Stimulated activated CD4-positive, alpha-beta T cell treated with anti-CD3 and anti-CD28 coated beads, TNF-alpha, amount 100 ng/mL, for 4 hours (primary cell): ENCODE results near the gene PCGF2.
A peak's percentile ranks its signal among the peaks of the same experiment; 100 is the strongest.

Experiments
- DNase-seq, 3 experiments: peaks; one replicate each; pipeline ENCODE4 v3.0.0-alpha.2; 2020; ENCODE audit warnings: low read depth in 3 of 3

The PCGF2 gene

GRCh38 chr17:38703742-38704605 lies 44.2 kb downstream of the PCGF2 start:
- DNase-seq: peak; percentile 79 to 85 (median 83)

GRCh38 chr17:38702916-38703741 lies 45.0 kb downstream of the PCGF2 start:
- peak in 1 of 3 experiments; percentile 21 for DNase-seq

GRCh38 chr17:38702166-38702915 lies 45.8 kb downstream of the PCGF2 start:
- DNase-seq: peak; percentile 71 to 73 (median 72)

- DNase-seq: peak; percentile 66 to 72 (median 70)
Measured at GRCh38 chr17:38701504-38702165, 46.5 kb downstream of the PCGF2 start.

- DNase-seq: no peak
Measured at GRCh38 chr17:38698760-38699159, 49.4 kb downstream of the PCGF2 start.

- DNase-seq: no peak
Measured at GRCh38 chr17:38697061-38697820, 50.9 kb downstream of the PCGF2 start.

GRCh38 chr17:38693700-38694329 lies 54.3 kb downstream of the PCGF2 start:
- DNase-seq: no peak

GRCh38 chr17:38691154-38691553 lies 57.0 kb downstream of the PCGF2 start:
- no peak for DNase-seq

GRCh38 chr17:38690386-38690785 lies 57.8 kb downstream of the PCGF2 start:
- no peak for DNase-seq

GRCh38 chr17:38687286-38687685 lies 60.9 kb downstream of the PCGF2 start:
- DNase-seq: no peak

- DNase-seq: no peak
Measured at GRCh38 chr17:38685491-38685890, 62.6 kb downstream of the PCGF2 start.
